HG03442 (cell line): ENCODE measurements around the gene COL4A1.

Experiments
- ATAC-seq: cut with Tn5 transposase; IDR thresholded peaks from one replicate; pipeline ENCODE4 v1.9.1; 2021; ENCODE audit warnings: mild to moderate bottlenecking, moderate library complexity; ENCODE audit not compliant: unreplicated experiment

The COL4A1 gene

DNA sequence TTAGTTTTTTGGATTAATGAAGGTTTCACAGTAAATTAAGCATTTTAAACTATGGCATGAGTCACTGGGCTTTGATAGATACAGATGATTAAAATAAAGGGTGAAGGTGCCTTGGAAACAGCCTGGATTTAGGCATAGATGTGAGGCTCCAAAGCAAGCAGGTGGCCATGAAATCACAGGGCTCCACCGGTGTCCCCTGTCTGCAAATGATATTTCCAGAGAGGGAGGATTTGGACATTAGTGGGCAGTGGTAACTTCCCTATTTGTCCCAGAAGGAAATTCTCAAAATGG, 127.2 kb downstream of the COL4A1 start:
- ATAC-seq: no peak

DNA sequence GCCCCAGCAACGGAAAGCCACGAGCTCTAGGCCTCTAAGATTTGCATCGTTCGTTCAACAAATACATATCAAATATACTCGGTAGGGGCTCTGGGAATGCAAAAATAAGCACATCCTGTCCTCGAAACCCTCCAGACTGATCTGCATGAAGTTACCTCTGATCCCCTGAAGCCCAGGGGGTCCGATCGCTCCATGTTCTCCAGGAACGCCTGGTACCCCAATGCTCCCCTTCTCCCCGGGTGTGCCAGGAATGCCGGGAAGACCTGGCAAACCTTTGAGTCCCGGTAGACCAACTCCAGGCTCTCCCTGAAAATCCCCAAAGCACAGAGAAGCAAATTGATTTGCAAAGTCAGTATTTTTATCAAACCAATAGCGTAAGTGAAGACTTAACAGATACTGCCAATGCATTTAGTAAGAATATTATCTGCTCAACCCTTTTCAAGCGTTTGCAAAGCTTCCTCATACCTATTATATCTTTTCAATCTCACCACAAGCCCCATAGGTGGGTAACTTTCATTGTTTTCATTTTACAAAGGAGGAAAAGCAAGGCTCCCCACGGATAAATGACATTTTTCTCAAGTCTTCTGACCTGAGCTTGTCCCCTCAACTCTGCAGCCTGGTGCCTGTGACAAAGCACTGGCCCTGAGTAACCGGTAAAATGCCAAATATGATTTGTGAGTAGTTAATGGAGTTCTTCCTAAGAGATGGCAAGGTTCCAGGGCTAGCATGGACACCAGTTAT, 127.7 kb downstream of the COL4A1 start:
- ATAC-seq: no peak

DNA sequence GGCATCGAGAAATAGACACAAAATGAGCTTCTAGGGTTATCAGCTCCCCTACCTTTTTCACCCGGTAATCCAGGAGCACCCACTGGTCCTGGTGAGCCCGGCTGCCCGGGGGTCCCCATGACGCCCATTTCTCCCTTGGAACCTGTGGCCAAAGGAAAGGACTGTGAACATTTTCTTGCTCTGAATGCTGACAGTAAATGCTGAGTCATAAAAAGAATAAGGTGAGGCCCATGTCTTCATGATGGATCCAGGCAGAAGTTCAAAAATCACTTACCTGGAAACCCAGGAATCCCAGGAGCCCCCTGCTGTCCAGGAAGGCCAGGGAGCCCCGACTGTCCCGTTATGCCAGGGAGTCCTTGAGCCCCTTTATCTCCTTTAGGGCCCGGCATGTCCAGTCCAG, 129.2 kb downstream of the COL4A1 start:
- ATAC-seq: no peak

DNA sequence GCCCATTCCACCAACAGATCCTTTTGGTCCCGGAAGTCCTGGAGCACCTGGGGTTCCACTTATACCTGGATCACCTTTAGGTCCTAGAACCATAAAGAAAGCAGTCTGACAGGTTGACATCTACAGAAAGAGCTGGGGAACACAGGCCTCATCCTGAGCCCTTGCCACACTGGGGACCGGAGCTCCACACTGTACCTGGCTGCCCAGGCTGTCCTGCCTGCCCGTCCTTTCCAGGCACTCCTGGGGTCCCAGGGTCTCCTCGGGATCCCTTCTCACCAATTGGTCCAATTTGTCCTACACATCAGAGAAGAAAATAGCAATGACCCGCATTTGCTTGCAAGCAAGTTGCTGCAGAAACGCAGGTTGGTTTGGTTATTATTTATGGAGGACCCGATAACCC, 130.5 kb downstream of the COL4A1 start:
- ATAC-seq: no peak

DNA sequence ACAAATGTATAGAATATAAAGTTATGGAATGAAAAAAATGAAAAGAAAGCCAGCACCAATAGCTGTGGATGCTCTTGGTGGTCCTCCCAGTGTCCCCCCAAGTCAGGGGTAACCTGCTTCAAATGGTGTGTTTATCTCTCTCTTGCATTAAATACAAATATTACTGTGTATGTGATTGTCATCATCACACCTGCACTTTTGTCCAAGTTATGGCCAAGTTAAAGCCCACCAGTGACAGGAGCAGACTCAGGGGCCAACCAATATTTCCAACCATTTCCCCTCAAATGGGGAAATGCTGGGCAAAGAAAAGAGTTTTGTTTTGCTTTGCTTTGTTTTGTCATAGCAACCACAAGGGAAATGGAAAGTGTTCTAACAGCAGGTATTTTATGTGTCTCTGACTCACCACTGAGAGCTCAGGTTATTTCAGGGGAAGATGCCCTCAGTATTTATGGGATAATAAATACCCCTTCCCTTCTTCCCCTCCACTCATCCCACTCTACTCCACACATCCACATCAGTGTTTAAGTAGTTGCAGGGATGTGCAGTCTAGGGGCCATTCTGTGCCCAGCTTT, 133.6 kb downstream of the COL4A1 start:
- no peak for ATAC-seq

DNA sequence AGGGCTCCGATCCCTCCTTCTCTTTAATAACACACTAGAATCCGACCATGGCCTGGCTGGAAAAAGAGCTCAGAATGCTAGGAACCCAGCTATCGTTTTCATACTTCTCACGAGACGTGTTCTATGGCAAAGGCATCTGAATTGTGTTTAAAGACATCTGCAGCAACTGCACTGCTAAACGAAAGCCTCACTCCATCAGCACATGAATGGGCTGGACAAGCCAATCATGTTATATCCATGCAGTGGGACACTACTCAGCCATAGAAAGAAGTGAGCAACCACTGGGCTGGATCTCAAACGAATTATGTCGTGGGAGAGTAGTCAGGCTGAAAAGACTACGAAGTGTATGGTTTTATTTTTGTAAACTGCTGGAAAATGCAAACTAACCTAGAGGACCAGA, 136.1 kb downstream of the COL4A1 start:
- ATAC-seq: no peak

DNA sequence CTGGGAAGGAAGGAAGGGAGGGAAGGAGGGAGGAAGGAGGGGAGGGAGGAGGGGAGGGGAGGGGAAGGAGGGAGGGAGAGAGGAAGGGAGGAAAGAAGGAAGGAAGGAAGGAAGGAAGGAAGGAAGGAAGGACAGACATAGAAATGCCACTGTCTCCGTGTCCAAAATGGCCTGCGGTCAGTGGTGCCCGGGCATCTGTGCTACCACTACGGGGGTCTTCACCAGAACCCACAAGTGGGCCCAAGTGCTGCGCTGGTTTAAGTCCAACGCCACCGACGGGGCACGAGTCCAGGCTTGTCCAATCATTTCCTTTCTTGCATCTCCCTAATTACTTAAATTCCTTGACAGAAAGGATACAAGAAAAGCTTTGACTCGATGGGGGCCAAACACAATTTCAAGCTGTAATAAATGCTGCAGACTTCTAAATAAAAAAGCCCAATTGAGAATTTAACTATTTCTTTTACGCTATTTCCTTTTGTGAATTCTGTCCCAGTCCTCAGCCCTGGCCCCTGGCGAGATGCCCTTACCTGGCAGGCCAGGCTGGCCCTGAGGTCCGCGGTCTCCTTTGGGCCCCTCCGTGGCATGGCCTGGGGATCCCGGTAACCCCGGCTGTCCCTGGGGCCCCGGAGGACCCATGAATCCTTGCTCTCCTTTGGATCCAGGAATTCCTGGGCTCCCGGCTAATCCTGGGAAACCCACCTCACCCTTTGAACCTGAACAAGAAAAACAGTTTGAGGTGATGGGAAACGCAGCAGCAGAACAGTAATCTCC, 136.8 kb downstream of the COL4A1 start:
- ATAC-seq: no peak

DNA sequence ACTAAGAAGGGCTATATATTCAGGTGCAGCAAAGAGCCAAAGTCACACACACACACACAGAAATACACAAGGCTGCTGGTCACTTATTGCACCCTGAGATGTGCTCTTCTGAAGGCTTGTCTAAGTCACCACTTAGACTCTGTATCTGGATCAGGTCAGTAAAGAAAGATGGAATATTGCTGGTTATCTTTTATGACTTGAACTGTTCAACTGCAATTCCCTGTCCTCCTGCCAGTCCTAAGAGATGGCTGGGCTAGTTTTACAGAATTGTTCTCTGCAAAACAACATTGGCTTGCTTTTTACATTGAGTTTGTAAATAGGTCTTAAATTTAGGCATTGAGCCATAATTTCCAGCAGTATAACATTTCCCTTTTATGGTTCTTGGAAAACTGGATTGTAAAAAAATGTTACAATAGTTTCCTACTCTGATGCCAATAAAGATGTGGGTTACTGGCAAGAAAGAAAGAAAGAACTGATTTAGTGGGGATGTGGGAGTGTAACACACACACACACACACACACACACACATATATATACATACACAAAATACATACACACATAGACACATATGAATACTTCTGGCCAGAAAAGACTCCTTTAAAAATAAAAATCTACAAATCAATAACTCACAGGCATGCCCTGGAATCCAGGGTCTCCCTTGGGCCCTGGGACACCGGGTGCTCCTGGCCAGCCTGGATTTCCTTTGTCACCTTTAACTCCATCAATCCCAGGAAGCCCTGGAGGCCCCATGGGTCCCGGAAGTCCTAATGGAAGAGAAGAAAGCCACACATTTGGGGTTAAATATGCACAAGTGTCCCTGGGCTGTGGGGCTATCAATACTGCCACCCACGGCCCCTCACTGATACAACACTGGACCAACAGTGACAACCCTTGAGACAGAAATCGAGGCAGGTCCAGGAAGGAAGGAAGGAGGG, 137.7 kb downstream of the COL4A1 start:
- no peak for ATAC-seq

DNA sequence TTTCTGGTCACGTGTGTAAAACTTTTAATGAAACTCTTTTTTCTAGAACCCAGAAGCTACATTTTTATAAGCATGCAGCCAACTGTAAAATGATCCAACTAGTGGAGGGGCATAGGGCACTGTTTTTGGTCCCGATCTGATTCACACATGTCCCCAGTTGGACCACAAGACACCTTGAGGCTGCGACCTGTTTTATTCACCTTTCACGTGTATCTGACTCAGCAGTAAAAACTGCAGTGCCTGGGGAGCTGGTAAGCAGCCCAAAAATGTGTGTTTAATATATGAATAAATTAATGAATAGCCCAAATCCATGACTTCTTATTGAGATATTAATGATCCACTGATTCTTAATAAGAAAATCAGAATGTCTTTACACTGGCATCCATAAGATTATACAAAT, 140.4 kb downstream of the COL4A1 start:
- ATAC-seq: no peak

DNA sequence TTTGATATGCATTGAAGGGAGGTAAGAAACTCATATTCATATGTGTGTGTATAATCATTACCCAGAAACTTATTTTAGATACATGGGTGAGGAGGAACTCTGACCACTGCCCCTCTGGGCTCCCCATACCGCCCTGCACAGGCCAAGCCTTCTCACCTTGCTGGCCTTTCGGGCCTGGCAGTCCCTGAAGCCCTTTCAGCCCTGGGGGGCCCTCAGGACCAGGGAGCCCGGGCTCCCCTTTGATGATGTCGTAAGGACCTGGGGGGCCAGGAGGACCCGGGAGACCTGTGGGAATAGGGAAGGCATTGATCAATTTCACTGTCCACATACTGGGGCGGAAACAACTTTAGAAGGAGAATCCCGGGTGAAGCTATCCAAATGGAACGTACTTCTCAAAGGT, 142.3 kb downstream of the COL4A1 start:
- no peak for ATAC-seq

DNA sequence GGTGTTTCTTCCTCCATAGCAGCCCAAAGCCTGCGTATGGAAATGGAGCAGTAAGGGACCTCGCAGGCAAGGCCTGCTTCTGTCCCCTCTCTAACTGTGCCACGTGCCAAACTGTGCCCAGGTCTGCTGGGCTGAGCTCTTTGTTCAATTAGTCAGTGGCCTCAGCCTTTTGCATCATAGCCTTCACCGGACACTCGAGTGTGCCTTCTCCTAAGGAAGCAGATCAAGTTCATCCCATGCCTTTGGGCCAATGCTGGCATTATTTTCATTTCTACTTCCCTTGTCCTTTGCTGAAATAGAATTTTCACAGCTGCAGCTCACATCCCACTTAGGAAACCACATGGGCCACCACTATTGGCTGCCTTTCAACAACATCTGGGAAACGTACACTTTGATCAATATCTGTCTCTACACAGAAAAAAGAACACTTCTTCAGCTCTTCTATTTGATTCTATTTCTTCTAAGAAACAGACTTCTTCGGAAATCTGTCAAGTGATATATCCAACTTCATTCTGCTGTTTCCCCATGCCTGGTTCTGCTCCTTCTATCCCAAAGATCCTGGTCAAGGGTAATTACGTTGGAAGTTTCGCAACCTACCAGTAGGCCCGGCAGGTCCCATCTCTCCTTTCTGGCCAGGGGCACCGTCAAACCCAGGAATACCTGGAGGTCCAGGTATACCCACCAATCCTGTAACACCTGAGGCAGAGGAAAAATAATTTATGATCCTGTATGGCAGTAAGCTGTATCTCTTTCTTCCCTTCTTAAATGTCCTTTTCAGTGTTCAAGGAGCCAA, 143.9 kb downstream of the COL4A1 start:
- no peak for ATAC-seq

DNA sequence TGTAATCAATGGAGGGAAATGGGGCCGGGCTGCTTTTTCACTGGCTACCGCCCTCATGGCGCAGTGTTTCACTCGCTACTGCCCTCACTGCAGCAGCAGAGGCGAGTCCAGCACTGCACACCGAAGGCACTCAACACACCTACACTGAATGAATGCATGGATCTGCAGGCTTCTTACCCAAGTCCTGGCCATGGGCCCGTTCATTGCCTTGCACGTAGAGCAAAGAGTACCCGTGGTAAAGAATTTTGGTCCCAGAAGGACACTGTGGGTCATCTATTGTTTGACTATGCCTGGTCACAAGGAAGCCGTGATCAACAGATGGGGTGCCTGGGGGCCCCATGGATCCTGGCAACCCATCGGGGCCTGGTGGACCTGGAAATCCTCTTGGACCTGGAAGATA, 144.9 kb downstream of the COL4A1 start:
- no peak for ATAC-seq

DNA sequence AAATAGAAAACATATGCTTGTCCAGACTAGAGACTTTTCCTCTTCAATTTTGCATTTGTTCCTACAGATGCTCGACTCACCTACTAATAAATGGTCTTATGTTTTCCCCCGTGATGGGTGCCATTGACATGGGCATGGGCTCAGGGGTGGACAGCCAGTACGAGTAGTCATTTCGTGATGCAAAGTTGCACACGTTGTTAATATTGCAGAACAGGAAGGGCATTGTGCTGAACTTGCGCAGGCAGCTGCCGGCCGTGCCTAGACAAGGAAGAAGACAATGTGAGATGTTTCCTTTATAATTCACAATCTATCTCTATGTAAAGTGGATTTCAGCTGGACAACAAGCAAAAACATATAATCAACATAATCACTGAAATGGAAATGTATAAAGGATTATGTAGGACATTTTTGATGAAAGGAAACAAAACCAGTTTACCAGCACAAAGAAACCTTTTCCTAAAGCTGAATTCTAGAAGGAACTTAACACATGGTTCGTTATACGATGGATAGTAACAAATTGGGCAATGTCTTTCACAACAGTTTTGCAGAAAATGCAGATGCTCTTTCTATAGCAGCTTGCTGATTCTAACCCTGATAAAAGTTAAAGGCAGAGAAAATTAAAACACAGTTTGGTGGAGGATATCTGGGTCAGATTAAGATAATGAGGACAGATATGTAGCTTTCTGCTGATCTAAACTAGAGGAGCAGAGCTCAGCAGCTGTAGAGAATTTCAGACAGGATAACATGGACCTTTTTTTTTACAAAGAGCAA, 145.7 kb downstream of the COL4A1 start:
- no peak for ATAC-seq

DNA sequence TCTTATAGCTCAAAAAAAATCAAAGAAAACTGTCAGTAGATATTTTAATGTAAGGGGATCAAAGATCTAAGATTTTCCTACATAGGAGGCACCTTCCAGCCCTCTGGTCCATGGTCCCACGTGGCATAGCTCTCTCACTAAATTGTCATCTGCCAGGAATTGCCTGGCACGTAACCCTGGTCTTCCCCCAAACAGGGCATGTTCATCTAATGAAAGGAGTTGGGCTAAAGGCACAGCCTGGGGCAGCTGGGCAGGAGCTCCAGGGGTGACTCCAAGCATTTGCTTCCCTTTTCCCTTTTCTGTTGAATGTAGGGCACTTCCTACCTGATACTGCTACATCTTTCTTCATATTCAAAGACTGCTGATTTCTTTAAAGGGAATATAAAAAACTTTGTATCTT, 148.7 kb downstream of the COL4A1 start:
- ATAC-seq: no peak

DNA sequence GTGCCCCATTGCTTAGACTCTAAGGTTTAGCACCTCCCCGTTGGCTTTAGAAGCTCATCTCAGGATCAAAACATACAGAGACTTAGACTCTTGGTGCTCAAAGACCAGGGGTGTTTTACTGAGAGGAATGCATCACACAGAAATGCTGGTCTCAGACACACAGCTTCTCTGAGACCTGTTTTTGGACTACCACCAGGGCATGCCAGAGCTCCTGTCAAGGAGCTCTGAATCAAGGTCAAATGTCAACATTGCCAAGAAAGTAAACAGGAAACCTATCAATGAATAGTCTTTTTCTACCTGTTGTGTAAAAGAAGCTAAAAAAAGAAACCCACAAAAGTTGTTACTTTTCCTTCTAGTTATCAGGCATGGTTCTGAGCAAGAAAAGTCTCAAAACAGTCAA, 149.2 kb downstream of the COL4A1 start:
- no peak for ATAC-seq

DNA sequence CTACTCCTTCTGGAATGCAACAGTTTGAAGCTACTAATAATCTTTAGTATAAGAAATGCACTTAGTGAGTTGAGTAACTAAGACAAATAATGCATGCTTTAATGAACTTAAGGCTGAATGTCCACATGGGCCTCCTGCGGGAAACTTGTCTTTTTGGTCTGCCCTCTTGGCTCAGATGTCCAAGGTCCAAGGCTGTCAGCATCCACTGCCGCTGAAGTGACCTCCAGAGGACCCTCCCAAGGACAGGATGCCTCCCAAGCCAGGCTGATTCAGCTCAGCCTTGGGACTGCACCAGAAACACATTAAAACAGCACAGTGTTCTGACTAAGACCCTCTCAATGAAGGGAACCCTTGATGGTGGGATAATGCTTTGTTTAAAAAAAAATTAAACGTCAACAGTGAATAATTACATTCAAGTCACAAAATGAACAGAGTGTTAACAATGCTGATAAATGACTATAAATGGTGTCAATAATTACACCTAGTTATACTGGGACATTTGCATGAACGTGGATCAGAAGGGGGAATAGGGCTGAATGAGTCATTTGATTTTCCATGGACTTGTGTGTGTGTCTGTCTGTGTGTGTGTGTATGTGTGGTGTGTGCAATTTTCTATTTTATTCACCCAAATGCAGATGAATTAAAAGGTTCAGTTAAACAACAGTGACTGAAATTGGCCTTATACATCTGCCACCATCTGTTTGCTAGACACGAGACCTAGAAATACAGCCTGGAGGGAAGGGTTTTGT, 150.5 kb downstream of the COL4A1 start:
- ATAC-seq: no peak

DNA sequence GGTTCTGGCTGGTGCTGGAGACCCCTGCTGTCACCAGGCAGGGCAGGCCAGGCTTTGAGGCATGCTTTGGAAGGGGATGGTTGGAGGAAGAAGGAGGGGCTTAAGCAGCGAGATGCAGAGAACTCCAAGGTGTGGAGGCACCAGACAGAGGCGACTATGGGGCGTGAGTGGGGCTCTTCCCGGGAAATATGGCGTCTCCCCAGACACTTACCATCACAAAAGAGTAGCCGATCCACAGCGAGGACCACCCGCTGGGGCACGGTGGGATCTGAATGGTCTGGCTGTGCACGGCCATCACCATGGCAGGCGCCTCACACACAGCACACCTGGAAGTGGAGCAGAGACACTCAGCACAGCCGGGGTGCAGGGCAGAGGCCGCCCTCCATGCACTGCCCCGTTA, 151.9 kb downstream of the COL4A1 start:
- ATAC-seq: no peak

DNA sequence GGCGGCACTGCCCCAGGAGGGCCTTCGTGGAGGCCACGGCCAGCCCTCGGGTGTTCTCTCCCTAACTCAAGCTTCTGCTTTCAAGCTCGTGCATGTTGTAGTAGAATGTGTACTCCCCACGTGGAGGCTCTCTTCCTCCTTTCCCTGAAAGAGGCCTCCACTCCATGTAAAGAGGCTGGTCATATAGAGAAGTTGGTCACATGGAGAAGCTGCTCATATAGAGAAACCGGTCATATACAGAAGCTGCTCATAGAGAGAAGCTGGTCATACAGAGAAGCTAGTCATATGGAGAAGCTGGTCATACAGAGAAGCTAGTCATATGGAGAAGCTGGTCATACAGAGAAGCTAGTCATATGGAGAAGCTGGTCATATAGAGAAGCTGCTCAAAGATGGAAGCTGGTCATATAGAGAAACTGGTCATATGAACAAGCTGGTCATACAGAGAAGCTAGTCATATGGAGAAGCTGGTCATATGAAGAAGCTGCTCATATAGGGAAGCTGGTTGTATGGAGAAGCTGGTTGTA, 152.5 kb downstream of the COL4A1 start:
- no peak for ATAC-seq

DNA sequence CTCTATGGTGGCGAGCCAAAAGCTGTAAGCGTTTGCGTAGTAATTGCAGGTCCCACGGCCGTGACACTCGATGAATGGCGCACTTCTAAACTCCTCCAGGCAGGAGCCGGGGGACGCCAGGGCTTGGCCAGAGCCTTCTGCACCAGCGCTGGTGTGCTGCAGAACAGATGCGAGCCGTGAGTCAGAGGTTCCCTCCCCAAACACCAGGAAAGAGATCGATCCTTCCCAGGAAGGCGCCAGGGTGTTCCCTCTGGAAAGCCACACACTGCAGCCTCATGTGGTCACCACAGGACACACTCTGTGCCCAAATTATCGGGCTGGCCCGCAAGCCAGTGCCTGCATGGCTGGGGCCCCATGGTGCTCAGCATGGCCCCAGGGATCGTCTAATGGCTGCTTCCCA, 154.6 kb downstream of the COL4A1 start:
- ATAC-seq: no peak
